Activated gamma-delta T cell (primary cell): ENCODE data around the gene DUSP10.

ENCODE experiments used
- DNase-seq: peaks from one replicate; lab custom pipeline; 2025; lab: John Stamatoyannopoulos, UW

Gene DUSP10

GRCh38 chr1:221714227-221715152, 27.4 kb downstream of the DUSP10 start:
- DNase-seq: no peak

GRCh38 chr1:221712776-221713431, 29.0 kb downstream of the DUSP10 start:
- no peak for DNase-seq

- no peak for DNase-seq
Measured at GRCh38 chr1:221712198-221712684, 29.6 kb downstream of the DUSP10 start.

DNA sequence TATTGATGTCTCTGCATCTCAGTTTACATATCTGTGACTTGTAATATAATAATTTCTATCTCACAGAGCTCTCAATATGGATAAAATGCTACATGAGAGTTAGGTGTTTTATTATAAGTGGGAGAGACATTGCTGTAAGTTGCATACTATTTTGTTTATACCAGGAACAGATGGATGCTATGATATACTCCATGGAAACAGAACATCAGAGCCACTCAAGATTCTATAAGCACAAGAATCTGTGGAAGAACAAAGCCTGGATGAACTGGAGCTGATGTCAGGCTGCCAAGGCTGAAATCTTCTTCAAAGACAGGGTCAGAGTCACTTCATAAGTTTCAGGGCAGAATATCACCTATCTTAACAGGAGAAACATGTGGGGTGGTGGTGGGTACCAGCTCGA, 30.2 kb downstream of the DUSP10 start:
- DNase-seq: no peak

GRCh38 chr1:221711063-221711577, 30.8 kb downstream of the DUSP10 start:
- DNase-seq: no peak

DNA sequence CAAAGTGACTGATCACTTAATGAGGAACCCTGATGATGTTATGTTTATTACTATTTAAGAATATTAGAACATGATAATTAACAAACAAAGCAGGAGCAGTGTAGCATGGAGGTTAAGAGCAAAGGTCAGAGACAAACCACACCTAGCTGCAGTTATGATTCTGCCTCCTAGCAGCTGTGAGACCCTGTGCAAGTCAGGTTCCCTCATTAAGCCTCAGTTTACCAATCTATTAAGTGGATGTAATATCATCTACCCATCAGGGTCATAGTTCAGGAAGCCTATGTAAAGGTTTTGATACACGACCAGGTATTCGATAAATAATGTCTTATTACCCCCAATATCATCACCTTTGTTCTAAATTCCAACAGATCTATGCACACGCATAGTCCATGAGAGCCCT, 32.0 kb downstream of the DUSP10 start:
- DNase-seq: no peak

- DNase-seq: no peak
Measured at GRCh38 chr1:221708987-221709386, 32.9 kb downstream of the DUSP10 start.

- DNase-seq: no peak
Measured at GRCh38 chr1:221708076-221708571, 33.8 kb downstream of the DUSP10 start.

DNA sequence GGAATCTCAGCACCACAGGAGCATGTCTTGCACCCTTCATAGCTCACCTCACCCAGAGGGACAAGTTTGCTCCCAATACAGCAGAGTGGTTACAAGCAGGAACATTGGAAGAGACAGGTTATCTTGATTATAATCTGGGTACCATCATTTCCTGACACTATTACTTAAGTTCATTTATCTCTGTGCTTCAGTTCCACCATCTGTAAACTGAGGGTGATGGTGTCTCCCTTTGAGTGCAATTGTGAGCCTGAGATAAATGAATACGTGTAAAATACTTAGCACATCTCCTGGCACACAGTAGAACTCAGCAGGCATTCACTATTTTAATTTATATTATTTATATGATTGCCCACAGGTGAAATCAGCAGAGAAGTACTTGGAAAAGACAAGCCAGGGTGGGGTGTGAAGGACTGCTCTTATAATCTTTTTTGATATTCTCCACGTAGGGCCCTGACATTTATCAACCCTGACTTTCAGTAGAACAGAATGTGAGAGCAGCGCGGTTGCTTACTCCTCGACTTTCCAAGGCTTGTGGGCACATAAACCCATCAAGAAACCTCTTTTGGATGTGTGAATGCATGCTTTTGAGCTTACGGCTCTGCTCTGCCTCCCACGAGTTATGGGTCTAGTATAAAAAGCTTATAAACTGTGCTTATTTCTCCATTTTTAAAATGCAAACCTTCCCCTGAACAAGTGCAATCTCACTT, 34.9 kb downstream of the DUSP10 start:
- no peak for DNase-seq

GRCh38 chr1:221706191-221706590, 35.7 kb downstream of the DUSP10 start:
- DNase-seq: no peak

DNA sequence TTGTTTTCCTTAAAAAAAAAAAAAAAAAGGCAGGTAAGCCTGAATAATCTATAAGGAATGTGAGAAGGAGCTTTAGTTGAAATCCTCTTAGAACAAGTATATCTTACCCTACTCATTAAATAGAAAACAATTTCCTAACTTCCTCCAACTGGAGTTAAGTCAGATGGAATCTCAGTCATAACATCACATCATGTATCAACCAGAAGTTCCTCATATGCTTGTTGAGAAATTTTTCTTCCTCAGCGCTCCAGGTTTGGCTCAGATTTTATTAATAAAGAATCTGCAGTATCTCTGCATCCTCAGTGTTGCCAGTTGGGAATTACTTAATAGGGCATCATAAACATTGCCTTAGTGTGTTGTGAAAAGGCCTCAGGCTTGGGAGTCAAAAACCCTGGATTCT, 37.6 kb downstream of the DUSP10 start:
- no peak for DNase-seq

DNA sequence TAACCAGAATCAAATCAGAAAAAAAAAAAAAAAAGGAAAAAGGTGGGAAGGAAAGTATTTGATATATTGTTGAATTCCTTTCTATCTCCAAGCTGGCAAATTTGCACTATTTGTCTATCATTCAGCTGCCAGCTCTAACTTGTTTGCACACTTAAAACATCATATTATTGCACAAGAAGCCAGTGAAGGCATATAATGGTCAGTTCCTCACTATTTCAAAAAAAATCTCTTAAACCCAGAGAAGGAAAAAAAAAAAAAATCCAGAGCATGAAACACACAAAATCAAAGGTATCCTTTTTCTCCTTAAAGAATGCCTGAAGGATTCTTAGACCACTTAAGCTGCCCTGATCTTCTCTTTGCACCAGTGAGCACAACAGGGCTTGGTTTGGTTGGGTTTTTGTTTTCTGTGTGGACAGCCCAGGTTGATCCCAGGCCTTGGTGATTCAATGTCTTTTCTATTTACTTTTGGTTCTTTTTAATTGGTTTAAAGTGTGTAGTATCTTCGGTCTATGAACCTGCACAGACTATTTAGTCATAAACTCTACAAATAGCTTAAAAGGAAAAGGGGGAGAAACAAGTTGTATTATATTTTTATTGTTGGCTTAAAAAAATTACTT, 40.2 kb downstream of the DUSP10 start:
- DNase-seq: no peak

DNA sequence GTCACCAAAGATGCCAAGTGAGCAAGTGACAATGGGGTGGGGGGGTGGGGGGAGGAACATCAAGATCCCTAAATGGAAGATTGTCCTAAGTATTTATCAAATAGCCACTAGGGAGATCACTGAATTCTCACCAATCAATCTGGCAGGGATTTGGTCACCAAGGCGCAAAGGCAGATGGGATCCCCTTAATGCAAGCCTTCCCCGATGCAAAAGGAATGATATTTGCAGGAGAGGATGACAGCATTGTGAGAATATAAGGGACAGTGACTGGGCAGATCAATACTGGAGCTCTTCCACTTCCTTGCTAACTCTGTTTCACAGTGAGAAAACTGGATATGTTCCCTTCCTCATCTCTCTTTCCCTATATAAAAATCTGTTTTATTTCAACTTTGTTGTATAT, 40.9 kb downstream of the DUSP10 start:
- DNase-seq: no peak

- no peak for DNase-seq
Measured at GRCh38 chr1:221700536-221700935, 41.4 kb downstream of the DUSP10 start.

DNA sequence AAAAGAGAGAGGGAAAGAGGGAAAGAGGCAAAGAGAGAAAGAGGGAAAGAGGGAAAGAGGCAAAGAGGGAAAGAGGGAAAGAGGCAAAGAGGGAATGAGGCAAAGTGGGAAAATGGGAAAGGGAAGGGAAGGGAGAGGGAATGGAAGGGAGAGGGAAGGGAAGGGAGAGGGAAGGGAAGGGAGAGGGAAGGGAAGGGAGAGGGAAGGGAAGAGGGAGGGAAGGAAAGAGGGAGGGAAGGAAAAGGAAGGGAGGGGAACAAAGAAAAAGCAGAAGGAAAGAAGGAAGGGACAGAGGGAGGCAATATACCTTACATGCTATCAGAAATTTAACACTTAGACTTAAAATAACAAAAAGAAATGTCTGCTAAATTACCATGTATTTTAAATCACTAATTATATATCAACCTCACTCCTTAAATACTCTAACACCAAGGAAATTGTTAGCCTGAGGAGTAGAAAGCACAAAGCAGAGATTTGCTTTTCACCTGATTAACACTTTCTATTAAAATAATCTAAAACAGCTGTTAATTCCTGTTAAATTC, 41.8 kb downstream of the DUSP10 start:
- DNase-seq: no peak

GRCh38 chr1:221699577-221699976, 42.3 kb downstream of the DUSP10 start:
- no peak for DNase-seq

- no peak for DNase-seq
Measured at GRCh38 chr1:221698579-221699349, 43.1 kb downstream of the DUSP10 start.

DNA sequence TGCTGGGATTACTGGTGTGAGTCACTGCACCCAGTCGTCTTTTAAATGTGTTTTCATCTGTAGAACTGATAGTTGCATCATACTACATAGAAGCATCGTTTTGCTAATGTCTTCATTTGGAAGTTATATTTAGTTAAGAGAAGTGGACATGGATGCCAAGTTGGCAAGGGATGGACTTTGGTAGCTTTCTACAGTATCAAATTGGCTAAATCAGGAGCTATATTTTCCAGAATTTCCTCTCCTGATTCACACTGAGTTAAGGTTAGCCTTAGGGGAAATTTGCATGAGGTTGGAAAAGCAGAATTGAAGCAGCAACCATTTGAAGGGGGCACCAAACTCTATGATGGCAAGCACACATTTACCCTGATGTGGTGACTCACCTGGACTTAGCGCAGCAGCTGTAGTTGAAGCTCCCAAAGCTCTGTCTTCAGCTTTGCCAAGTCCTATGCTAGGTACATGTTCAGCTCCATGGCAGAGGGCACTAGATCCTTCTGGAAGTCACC, 43.9 kb downstream of the DUSP10 start:
- DNase-seq: no peak

GRCh38 chr1:221696718-221697461, 45.0 kb downstream of the DUSP10 start:
- no peak for DNase-seq

DNA sequence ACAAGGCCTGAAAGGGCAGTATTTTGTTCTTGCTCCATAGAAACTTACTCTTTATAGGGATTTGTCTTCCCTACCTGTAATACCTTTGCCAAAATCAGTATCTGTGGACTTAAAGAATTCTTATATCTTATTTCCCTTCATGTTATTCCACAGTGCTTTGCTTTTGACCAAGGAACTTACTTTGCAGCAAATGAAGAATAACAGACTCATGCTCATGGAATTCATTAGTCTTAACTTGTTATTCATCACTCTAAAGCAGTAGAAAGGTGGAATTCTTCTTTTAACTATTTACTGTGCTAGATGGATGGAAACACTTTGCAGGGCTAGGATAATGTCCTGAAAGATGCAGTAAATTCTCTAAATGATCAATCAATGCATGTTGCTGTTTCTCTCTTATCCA, 45.9 kb downstream of the DUSP10 start:
- DNase-seq: no peak
